GM21529 (cell line): ENCODE measurements around the gene SLC1A2.

Experiments
- ATAC-seq: cut with Tn5 transposase; IDR thresholded peaks from one replicate; pipeline ENCODE4 v1.9.1; 2021; ENCODE audit not compliant: unreplicated experiment

Gene SLC1A2

GRCh38 chr11:35377262-35377661 is 42.1 kb downstream of the SLC1A2 start:
- no peak for ATAC-seq

GRCh38 chr11:35376613-35377012 is 42.7 kb downstream of the SLC1A2 start:
- ATAC-seq, result no peak

GRCh38 chr11:35376118-35376510 is 43.2 kb downstream of the SLC1A2 start:
- no peak for ATAC-seq

- no peak for ATAC-seq
These were observed 43.8 kb downstream of the SLC1A2 start for GRCh38 chr11:35375332-35376117.

- no peak for ATAC-seq
These were observed 45.9 kb downstream of the SLC1A2 start for GRCh38 chr11:35373284-35373933.

GRCh38 chr11:35372565-35373283 is 46.6 kb downstream of the SLC1A2 start:
- no peak for ATAC-seq

- ATAC-seq, result no peak
These were observed 51.9 kb downstream of the SLC1A2 start for GRCh38 chr11:35367491-35367890.

- no peak for ATAC-seq
These were observed 52.6 kb downstream of the SLC1A2 start for GRCh38 chr11:35366798-35367197.

- ATAC-seq, result no peak
These were observed 53.4 kb downstream of the SLC1A2 start for GRCh38 chr11:35365961-35366360.

- ATAC-seq, result no peak
These were observed 54.0 kb downstream of the SLC1A2 start for GRCh38 chr11:35365395-35365794.

- ATAC-seq, result no peak
These were observed 55.2 kb downstream of the SLC1A2 start for GRCh38 chr11:35363854-35364780.

- ATAC-seq, result no peak
These were observed 56.0 kb downstream of the SLC1A2 start for GRCh38 chr11:35363246-35363801.

GRCh38 chr11:35362521-35362980 is 56.8 kb downstream of the SLC1A2 start:
- no peak for ATAC-seq

GRCh38 chr11:35360055-35360530 is 59.3 kb downstream of the SLC1A2 start:
- ATAC-seq, result no peak

GRCh38 chr11:35359321-35360054 is 59.9 kb downstream of the SLC1A2 start:
- ATAC-seq, result no peak

GRCh38 chr11:35358391-35358790 is 61.0 kb downstream of the SLC1A2 start:
- ATAC-seq, result no peak

GRCh38 chr11:35357923-35358322 is 61.4 kb downstream of the SLC1A2 start:
- ATAC-seq, result no peak

- no peak for ATAC-seq
These were observed 64.1 kb downstream of the SLC1A2 start for GRCh38 chr11:35355102-35355749.

GRCh38 chr11:35354644-35355043 is 64.7 kb downstream of the SLC1A2 start:
- no peak for ATAC-seq
